ENCODE data around the gene CTBP1.

The CTBP1 gene

GRCh38 chr4:1194010-1194900, 54.7 kb downstream of the CTBP1 start:
- DNase-seq = no peak

GRCh38 chr4:1193206-1194009, 55.5 kb downstream of the CTBP1 start:
- DNase-seq = no peak

- DNase-seq = no peak
Measured at GRCh38 chr4:1192493-1193205, 56.3 kb downstream of the CTBP1 start.

- DNase-seq = no peak
Measured at GRCh38 chr4:1192091-1192492, 56.8 kb downstream of the CTBP1 start.

GRCh38 chr4:1191621-1192020, 57.3 kb downstream of the CTBP1 start:
- no peak for DNase-seq

- peak; percentile 19 for DNase-seq
Measured at GRCh38 chr4:1187182-1187581, 61.7 kb downstream of the CTBP1 start.

- no peak for DNase-seq
Measured at GRCh38 chr4:1183985-1184773, 64.8 kb downstream of the CTBP1 start.

- no peak for DNase-seq
Measured at GRCh38 chr4:1182313-1182712, 66.6 kb downstream of the CTBP1 start.

- no peak for DNase-seq
Measured at GRCh38 chr4:1180663-1181062, 68.3 kb downstream of the CTBP1 start.

- DNase-seq = no peak
Measured at GRCh38 chr4:1179976-1180375, 69.0 kb downstream of the CTBP1 start.

- no peak for DNase-seq
Measured at GRCh38 chr4:1179089-1179441, 69.9 kb downstream of the CTBP1 start.

GRCh38 chr4:1178300-1179088, 70.4 kb downstream of the CTBP1 start:
- DNase-seq = no peak

- DNase-seq = no peak
Measured at GRCh38 chr4:1177274-1178141, 71.4 kb downstream of the CTBP1 start.

GRCh38 chr4:1176398-1177273, 72.3 kb downstream of the CTBP1 start:
- DNase-seq = no peak

- no peak for DNase-seq
Measured at GRCh38 chr4:1175635-1176229, 73.2 kb downstream of the CTBP1 start.

- no peak for DNase-seq
Measured at GRCh38 chr4:1174941-1175634, 73.8 kb downstream of the CTBP1 start.

GRCh38 chr4:1172971-1173757, 75.8 kb downstream of the CTBP1 start:
- no peak for DNase-seq
